ENCODE data around the gene MAPK9. TPM values are rescaled to one million over a fixed set of nuclear protein-coding genes. Genes with fewer than 3 reads are reported as not detected.

MAPK9 gene
- total and polyA plus RNA-seq, 2 experiments from 2014 or later: 30.6 to 37.0 TPM

- Histone ChIP-seq H3K36me3 (no peaks in the 10 kb centered on the region), H3K9me3 (ENCODE audit: low read depth) (no peaks in the 10 kb centered on the region), H3K27ac (no peak overlapping the region), H3K4me1 (ENCODE audit: low read depth) (no peaks in the 10 kb centered on the region), H3K27me3 (no peaks in the 10 kb centered on the region), H3K4me3 (no peak overlapping the region)
- no peak for DNase-seq (ENCODE audit: low read depth in 1 of 2, low spot score in 1 of 2)
- no peak for TF ChIP-seq CTCF (IDR thresholded peaks at IDR 0.05; ENCODE audit: low read depth, low read length)
Measured at GRCh38 chr5:180193749-180194375, 98.0 kb downstream of the MAPK9 start.

DNA sequence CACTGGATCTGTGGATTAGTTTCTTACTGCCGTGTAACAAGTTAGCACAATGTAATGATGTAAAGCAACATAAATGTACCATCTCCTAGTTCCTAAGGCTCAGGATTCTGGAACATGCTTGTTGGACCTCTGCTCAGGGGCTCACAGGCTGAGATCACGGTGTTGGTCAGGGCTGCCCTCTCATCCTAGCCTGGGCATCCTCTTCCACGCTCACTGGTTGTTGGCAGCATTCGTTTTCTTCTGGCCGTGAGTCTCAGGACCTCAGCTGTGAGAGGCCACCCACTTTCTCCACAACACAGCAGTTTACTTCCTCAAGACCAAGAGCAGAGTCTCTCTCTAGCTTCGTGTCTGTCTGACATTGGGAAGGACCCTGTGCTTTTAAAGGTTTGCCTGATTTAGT, 100.2 kb downstream of the MAPK9 start:
- H3K4me1 ChIP-seq (ENCODE audit: low read depth): no peaks in the 10 kb centered on the region
- no peaks in the 10 kb centered on the region for H3K27me3 ChIP-seq
- no peaks in the 10 kb centered on the region for H3K9me3 ChIP-seq (ENCODE audit: low read depth)
- no peak overlapping the region for H3K4me3 ChIP-seq
- H3K27ac ChIP-seq: no peak overlapping the region
- no peak for DNase-seq (ENCODE audit: low read depth in 1 of 2, low spot score in 1 of 2)
- TF ChIP-seq CTCF (IDR thresholded peaks at IDR 0.05; ENCODE audit: low read depth, low read length): no peak
- H3K36me3 ChIP-seq: no peaks in the 10 kb centered on the region

GRCh38 chr5:180187767-180188166, 104.1 kb downstream of the MAPK9 start:
- H3K4me1 ChIP-seq (ENCODE audit: low read depth): no peaks in the 10 kb centered on the region
- no peak overlapping the region for H3K4me3 ChIP-seq
- no peak overlapping the region for H3K27ac ChIP-seq
- no peaks in the 10 kb centered on the region for H3K27me3 ChIP-seq
- H3K9me3 ChIP-seq (ENCODE audit: low read depth): no peaks in the 10 kb centered on the region
- H3K36me3 ChIP-seq: no peaks in the 10 kb centered on the region
- TF ChIP-seq CTCF (IDR thresholded peaks at IDR 0.05; ENCODE audit: low read depth, low read length): no peak
- no peak for DNase-seq (ENCODE audit: low read depth in 1 of 2, low spot score in 1 of 2)

Other genes with a start within 250 kb of the MAPK9 start
- gene RNF130, start 220.3 kb downstream of the MAPK9 start, total RNA-seq: 73.0 and 83.0 TPM in 2 replicates
- gene RNF130, start 220.3 kb downstream of the MAPK9 start, polyA plus RNA-seq: 60.3 and 69.6 TPM in 2 replicates
- gene RASGEF1C, start 82.9 kb downstream of the MAPK9 start, total RNA-seq: 1.5 TPM in 2 replicates
- 1.8 and 2.5 TPM in 2 replicates for gene RASGEF1C, start 82.9 kb downstream of the MAPK9 start, polyA plus RNA-seq
- gene GFPT2, start 61.3 kb upstream of the MAPK9 start, total RNA-seq: 36.0 and 37.7 TPM in 2 replicates
- 39.8 and 64.5 TPM in 2 replicates for gene GFPT2, start 61.3 kb upstream of the MAPK9 start, polyA plus RNA-seq
- gene CNOT6, start 202.3 kb upstream of the MAPK9 start, total RNA-seq: 7.5 and 20.3 TPM in 2 replicates
- 13.2 and 15.0 TPM in 2 replicates for gene CNOT6, start 202.3 kb upstream of the MAPK9 start, polyA plus RNA-seq